Endothelial cell of hepatic sinusoid (primary cell): Measurements from ENCODE around the gene CFAP74.

ENCODE experiments used
- in situ Hi-C: cut with HindIII; loops from 2 replicates; pipeline ENCODE4 v1.10.0; 2017; ENCODE audit warnings: low sequenced_read_pairs

CFAP74 gene

GRCh38 chr1:2041305-2041704 is 37.7 kb upstream of the CFAP74 start:
- in situ Hi-C loops, result no loop called here

GRCh38 chr1:2039251-2039650 is 35.7 kb upstream of the CFAP74 start:
- in situ Hi-C loops, result no loop called here

GRCh38 chr1:2038229-2038628 is 34.6 kb upstream of the CFAP74 start:
- in situ Hi-C loops, result no loop called here

GRCh38 chr1:2037314-2037979 is 33.9 kb upstream of the CFAP74 start:
- in situ Hi-C loops, result no loop called here

GRCh38 chr1:2036287-2036686 is 32.7 kb upstream of the CFAP74 start:
- in situ Hi-C loops, result no loop called here

GRCh38 chr1:2033165-2033564 is 29.6 kb upstream of the CFAP74 start:
- in situ Hi-C loops, result no loop called here

- in situ Hi-C loops, result no loop called here
These were observed 29.2 kb upstream of the CFAP74 start for GRCh38 chr1:2032737-2033136.

GRCh38 chr1:2031546-2032540 is 28.3 kb upstream of the CFAP74 start:
- in situ Hi-C loops, result no loop called here

GRCh38 chr1:2030076-2030871 is 26.7 kb upstream of the CFAP74 start:
- in situ Hi-C loops, result no loop called here

- in situ Hi-C loops, result loop anchor here (5.0 kb wide), 1 partner anchor 37 kb away; no protein-coding TSS in a partner anchor
These were observed 26.0 kb upstream of the CFAP74 start for GRCh38 chr1:2029561-2029960.

GRCh38 chr1:2028870-2029560 is 25.4 kb upstream of the CFAP74 start:
- in situ Hi-C loops, result loop anchor here (5.0 kb wide), 1 partner anchor 37 kb away; no protein-coding TSS in a partner anchor

- in situ Hi-C loops, result loop anchor here (5.0 kb wide), 1 partner anchor 36 kb away; no protein-coding TSS in a partner anchor
These were observed 24.5 kb upstream of the CFAP74 start for GRCh38 chr1:2027961-2028583.

- in situ Hi-C loops, result loop anchor here (5.0 kb wide), 1 partner anchor 33 kb away; no protein-coding TSS in a partner anchor
These were observed 21.9 kb upstream of the CFAP74 start for GRCh38 chr1:2025491-2025981.

GRCh38 chr1:2024887-2025286 is 21.3 kb upstream of the CFAP74 start:
- in situ Hi-C loops, result loop anchor here (5.0 kb wide), 1 partner anchor 33 kb away; no protein-coding TSS in a partner anchor

GRCh38 chr1:2024451-2024850 is 20.9 kb upstream of the CFAP74 start:
- in situ Hi-C loops, result no loop called here

- in situ Hi-C loops, result no loop called here
These were observed 19.6 kb upstream of the CFAP74 start for GRCh38 chr1:2023187-2023586.

- in situ Hi-C loops, result no loop called here
These were observed 18.6 kb upstream of the CFAP74 start for GRCh38 chr1:2022063-2022770.

GRCh38 chr1:2021550-2021949 is 18.0 kb upstream of the CFAP74 start:
- in situ Hi-C loops, result no loop called here

GRCh38 chr1:2020310-2020655 is 16.7 kb upstream of the CFAP74 start:
- in situ Hi-C loops, result no loop called here
